WTC11 (cell line): Measurements from ENCODE around the gene GIMAP7. TPM values are rescaled to one million over a fixed set of nuclear protein-coding genes. Genes with fewer than 3 reads are reported as not detected.
"Not testable (repeated sequence)": the region's sequence is repeated elsewhere in the genome, so short reads cannot be mapped to it uniquely, and the experiment has no call there.

Experiments used
- ATAC-seq: fragments of 200-7000 bp; cut with Tn5 transposase; 2 replicates; pipeline ENCODE4 v1.10.0; 2021; ENCODE audit warnings: mild to moderate bottlenecking, moderate library complexity
- CTCF ChIA-PET: fragments of 300-600 bp; sonication (Branson Sonifier 250); formaldehyde crosslinking; loops from one replicate; lab custom pipeline; 2021; ENCODE audit warnings: antibody characterized with exemption; lab: Charles Lee
- POLR2A ChIA-PET: fragments of 350-600 bp; sonication (Branson Sonifier 250); formaldehyde crosslinking; loops from one replicate; lab custom pipeline; 2021; ENCODE audit warnings: antibody characterized with exemption; lab: Charles Lee
- DNase-seq: peaks from one replicate; pipeline ENCODE4 v3.0.0; 2021; ENCODE audit warnings: low spot score
- H3K27ac Mint-ChIP-seq: 2 replicates; pipeline ENCODE4 v1.8.0; 2021; ENCODE audit warnings: mixed read lengths
- H3K27me3 Mint-ChIP-seq: 2 replicates; pipeline ENCODE4 v1.8.0; 2021; ENCODE audit warnings: low read depth, mild to moderate bottlenecking, moderate library complexity, mixed read lengths
- H3K36me3 Mint-ChIP-seq: 2 replicates; pipeline ENCODE4 v1.8.0; 2021; ENCODE audit warnings: mixed read lengths
- H3K4me1 Mint-ChIP-seq: 2 replicates; pipeline ENCODE4 v1.8.0; 2022; ENCODE audit warnings: mixed read lengths
- H3K4me3 Mint-ChIP-seq: 2 replicates; pipeline ENCODE4 v1.8.0; 2021; ENCODE audit warnings: mild to moderate bottlenecking, moderate library complexity, mixed read lengths
- H3K9me3 Mint-ChIP-seq: 2 replicates; pipeline ENCODE4 v1.8.0; 2021; ENCODE audit warnings: mixed read lengths
- AR ChIP-seq: fragments of 250-450 bp; sonication (Bioruptor Pico); IDR thresholded peaks from 2 replicates; pipeline ENCODE4 v1.9.0; 2021; ENCODE audit warnings: mild to moderate bottlenecking
- ATF1 ChIP-seq: sonication (generic); formaldehyde crosslinking; IDR thresholded peaks from 2 replicates; pipeline ENCODE4 v1.8.1; 2023; ENCODE audit warnings: mild to moderate bottlenecking, moderate library complexity, missing genetic modification reagents
- ATF6 ChIP-seq: sonication (generic); formaldehyde crosslinking; IDR thresholded peaks from 2 replicates; pipeline ENCODE4 v1.8.1; 2023; ENCODE audit warnings: mild to moderate bottlenecking, missing genetic modification reagents
- CBFB ChIP-seq: sonication (generic); formaldehyde crosslinking; IDR thresholded peaks from 2 replicates; pipeline ENCODE4 v1.8.1; 2022; ENCODE audit warnings: mild to moderate bottlenecking, low read depth, missing genetic modification reagents
- FOXJ3 ChIP-seq: sonication (generic); formaldehyde crosslinking; IDR thresholded peaks from 2 replicates; pipeline ENCODE4 v1.9.0; 2021; ENCODE audit warnings: missing genetic modification reagents, mild to moderate bottlenecking, borderline replicate concordance
- GABPB1 ChIP-seq: sonication (generic); formaldehyde crosslinking; IDR thresholded peaks from 2 replicates; pipeline ENCODE4 v1.8.1; 2023; ENCODE audit warnings: mild to moderate bottlenecking, missing genetic modification reagents
- IRF1 ChIP-seq: sonication (generic); formaldehyde crosslinking; IDR thresholded peaks from 2 replicates; pipeline ENCODE4 v1.8.0; 2023; ENCODE audit warnings: missing genetic modification reagents
- KAT7 ChIP-seq: sonication (generic); formaldehyde crosslinking; IDR thresholded peaks from 2 replicates; pipeline ENCODE4 v1.8.1; 2023; ENCODE audit warnings: missing genetic modification reagents, mild to moderate bottlenecking, borderline replicate concordance
- PREB ChIP-seq: sonication (generic); formaldehyde crosslinking; IDR thresholded peaks from 2 replicates; pipeline ENCODE4 v1.8.1; 2022; ENCODE audit warnings: mild to moderate bottlenecking, missing genetic modification reagents, moderate library complexity, borderline replicate concordance
- SMAD3 ChIP-seq: sonication (generic); formaldehyde crosslinking; IDR thresholded peaks from 2 replicates; pipeline ENCODE4 v1.8.0; 2022; ENCODE audit warnings: missing genetic modification reagents, mild to moderate bottlenecking, borderline replicate concordance
- SOX15 ChIP-seq: fragments of 250-450 bp; sonication (Bioruptor Pico); IDR thresholded peaks from 2 replicates; pipeline ENCODE4 v1.9.0; 2021; ENCODE audit warnings: mild to moderate bottlenecking
- TCF7 ChIP-seq: sonication (generic); formaldehyde crosslinking; IDR thresholded peaks from 2 replicates; pipeline ENCODE4 v1.8.0; 2022; ENCODE audit warnings: mild to moderate bottlenecking, low read depth, missing genetic modification reagents, moderate library complexity
- ZNF138 ChIP-seq: sonication (generic); formaldehyde crosslinking; conservative IDR thresholded peaks from 2 replicates; pipeline ENCODE4 v1.8.1; 2022; ENCODE audit warnings: mild to moderate bottlenecking, moderate library complexity, missing genetic modification reagents
- ZNF263 ChIP-seq: sonication (generic); formaldehyde crosslinking; IDR thresholded peaks from 2 replicates; pipeline ENCODE4 v1.8.1; 2022; ENCODE audit warnings: low read depth, mild to moderate bottlenecking, moderate library complexity, missing genetic modification reagents
- total RNA-seq: library from RNA; stranded (reverse); gene quantifications from 3 replicates; pipeline ENCODE4 v1.2.3, GENCODE V29; 2021
- TF ChIP-seq, protein P1 (sequence below): fragments of 200-600 bp; IDR thresholded peaks from 2 replicates; pipeline ENCODE4 v1.8.0; 2022; ENCODE audit warnings: antibody characterized with exemption
- TF ChIP-seq, protein P2 (sequence below): sonication (generic); formaldehyde crosslinking; IDR thresholded peaks from 2 replicates; pipeline ENCODE4 v1.8.1; 2022; ENCODE audit warnings: low read depth, missing genetic modification reagents, borderline replicate concordance
- TF ChIP-seq, protein P3 (sequence below): sonication (generic); formaldehyde crosslinking; IDR thresholded peaks from 2 replicates; pipeline ENCODE4 v1.8.1; 2023; ENCODE audit warnings: mild to moderate bottlenecking, moderate library complexity, missing genetic modification reagents
- TF ChIP-seq, protein P4 (sequence below): fragments of 250-450 bp; sonication (Bioruptor Pico); IDR thresholded peaks from 2 replicates; pipeline ENCODE4 v1.9.0; 2021; ENCODE audit warnings: mild to moderate bottlenecking, borderline replicate concordance

GIMAP7 gene
- total RNA-seq, 1 experiment from 2014 or later, result 0.37 TPM

DNA sequence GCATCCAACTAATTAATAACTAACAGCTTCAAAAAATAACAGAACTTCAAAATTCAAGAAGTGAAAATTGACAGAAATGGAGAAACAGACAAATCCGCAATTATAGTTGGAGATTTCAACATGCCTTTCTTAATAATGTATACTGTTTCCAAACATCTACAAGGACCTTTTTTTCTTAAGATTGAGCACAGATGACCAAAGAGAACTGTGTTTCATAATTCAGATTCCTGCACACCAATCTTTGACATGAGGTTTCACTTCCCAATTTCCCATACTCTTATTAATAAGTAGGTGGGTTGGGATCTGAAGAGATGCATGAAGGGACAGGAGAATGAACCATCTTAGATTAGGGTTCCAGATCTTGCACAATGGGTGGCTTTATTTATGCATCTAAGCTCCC lies 24.9 kb upstream of the GIMAP7 start:
- TF ChIP-seq ATF1 (CRISPR knock-in tag), result no peak
- no peak for TF ChIP-seq CBFB (CRISPR knock-in tag)
- TF ChIP-seq FOXJ3 (CRISPR knock-in tag), result no peak
- TF ChIP-seq SOX15 (CRISPR knock-in tag), result no peak
- TF ChIP-seq KAT7 (CRISPR knock-in tag), result no peak
- TF ChIP-seq, protein P1, sequence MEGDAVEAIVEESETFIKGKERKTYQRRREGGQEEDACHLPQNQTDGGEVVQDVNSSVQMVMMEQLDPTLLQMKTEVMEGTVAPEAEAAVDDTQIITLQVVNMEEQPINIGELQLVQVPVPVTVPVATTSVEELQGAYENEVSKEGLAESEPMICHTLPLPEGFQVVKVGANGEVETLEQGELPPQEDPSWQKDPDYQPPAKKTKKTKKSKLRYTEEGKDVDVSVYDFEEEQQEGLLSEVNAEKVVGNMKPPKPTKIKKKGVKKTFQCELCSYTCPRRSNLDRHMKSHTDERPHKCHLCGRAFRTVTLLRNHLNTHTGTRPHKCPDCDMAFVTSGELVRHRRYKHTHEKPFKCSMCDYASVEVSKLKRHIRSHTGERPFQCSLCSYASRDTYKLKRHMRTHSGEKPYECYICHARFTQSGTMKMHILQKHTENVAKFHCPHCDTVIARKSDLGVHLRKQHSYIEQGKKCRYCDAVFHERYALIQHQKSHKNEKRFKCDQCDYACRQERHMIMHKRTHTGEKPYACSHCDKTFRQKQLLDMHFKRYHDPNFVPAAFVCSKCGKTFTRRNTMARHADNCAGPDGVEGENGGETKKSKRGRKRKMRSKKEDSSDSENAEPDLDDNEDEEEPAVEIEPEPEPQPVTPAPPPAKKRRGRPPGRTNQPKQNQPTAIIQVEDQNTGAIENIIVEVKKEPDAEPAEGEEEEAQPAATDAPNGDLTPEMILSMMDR, result no peak
- no peak for TF ChIP-seq PREB (CRISPR knock-in tag)
- TF ChIP-seq, protein P2, sequence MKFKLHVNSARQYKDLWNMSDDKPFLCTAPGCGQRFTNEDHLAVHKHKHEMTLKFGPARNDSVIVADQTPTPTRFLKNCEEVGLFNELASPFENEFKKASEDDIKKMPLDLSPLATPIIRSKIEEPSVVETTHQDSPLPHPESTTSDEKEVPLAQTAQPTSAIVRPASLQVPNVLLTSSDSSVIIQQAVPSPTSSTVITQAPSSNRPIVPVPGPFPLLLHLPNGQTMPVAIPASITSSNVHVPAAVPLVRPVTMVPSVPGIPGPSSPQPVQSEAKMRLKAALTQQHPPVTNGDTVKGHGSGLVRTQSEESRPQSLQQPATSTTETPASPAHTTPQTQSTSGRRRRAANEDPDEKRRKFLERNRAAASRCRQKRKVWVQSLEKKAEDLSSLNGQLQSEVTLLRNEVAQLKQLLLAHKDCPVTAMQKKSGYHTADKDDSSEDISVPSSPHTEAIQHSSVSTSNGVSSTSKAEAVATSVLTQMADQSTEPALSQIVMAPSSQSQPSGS, result no peak
- TF ChIP-seq, protein P3, sequence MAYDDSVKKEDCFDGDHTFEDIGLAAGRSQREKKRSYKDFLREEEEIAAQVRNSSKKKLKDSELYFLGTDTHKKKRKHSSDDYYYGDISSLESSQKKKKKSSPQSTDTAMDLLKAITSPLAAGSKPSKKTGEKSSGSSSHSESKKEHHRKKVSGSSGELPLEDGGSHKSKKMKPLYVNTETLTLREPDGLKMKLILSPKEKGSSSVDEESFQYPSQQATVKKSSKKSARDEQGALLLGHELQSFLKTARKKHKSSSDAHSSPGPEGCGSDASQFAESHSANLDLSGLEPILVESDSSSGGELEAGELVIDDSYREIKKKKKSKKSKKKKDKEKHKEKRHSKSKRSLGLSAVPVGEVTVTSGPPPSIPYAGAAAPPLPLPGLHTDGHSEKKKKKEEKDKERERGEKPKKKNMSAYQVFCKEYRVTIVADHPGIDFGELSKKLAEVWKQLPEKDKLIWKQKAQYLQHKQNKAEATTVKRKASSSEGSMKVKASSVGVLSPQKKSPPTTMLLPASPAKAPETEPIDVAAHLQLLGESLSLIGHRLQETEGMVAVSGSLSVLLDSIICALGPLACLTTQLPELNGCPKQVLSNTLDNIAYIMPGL (CRISPR knock-in tag), result no peak
- no peak for TF ChIP-seq SMAD3
- no peak for TF ChIP-seq GABPB1
- TF ChIP-seq ZNF263, result no peak
- no peak for TF ChIP-seq AR (CRISPR knock-in tag)
- no peak for TF ChIP-seq IRF1 (CRISPR knock-in tag)
- TF ChIP-seq TCF7, result no peak
- TF ChIP-seq ATF6 (CRISPR knock-in tag), result no peak
- TF ChIP-seq, protein P4, sequence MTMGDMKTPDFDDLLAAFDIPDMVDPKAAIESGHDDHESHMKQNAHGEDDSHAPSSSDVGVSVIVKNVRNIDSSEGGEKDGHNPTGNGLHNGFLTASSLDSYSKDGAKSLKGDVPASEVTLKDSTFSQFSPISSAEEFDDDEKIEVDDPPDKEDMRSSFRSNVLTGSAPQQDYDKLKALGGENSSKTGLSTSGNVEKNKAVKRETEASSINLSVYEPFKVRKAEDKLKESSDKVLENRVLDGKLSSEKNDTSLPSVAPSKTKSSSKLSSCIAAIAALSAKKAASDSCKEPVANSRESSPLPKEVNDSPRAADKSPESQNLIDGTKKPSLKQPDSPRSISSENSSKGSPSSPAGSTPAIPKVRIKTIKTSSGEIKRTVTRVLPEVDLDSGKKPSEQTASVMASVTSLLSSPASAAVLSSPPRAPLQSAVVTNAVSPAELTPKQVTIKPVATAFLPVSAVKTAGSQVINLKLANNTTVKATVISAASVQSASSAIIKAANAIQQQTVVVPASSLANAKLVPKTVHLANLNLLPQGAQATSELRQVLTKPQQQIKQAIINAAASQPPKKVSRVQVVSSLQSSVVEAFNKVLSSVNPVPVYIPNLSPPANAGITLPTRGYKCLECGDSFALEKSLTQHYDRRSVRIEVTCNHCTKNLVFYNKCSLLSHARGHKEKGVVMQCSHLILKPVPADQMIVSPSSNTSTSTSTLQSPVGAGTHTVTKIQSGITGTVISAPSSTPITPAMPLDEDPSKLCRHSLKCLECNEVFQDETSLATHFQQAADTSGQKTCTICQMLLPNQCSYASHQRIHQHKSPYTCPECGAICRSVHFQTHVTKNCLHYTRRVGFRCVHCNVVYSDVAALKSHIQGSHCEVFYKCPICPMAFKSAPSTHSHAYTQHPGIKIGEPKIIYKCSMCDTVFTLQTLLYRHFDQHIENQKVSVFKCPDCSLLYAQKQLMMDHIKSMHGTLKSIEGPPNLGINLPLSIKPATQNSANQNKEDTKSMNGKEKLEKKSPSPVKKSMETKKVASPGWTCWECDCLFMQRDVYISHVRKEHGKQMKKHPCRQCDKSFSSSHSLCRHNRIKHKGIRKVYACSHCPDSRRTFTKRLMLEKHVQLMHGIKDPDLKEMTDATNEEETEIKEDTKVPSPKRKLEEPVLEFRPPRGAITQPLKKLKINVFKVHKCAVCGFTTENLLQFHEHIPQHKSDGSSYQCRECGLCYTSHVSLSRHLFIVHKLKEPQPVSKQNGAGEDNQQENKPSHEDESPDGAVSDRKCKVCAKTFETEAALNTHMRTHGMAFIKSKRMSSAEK (CRISPR knock-in tag), result no peak
- TF ChIP-seq ZNF138 (CRISPR knock-in tag), result no peak
- H3K27me3 Mint-ChIP-seq, result peaks cover 30% of the 10 kb centered on the region
- H3K27ac Mint-ChIP-seq, result no peak overlapping the region
- ATAC-seq, result no peak
- no peak for DNase-seq
- ChIA-PET CTCF (no interaction called here), POLR2A (no interaction called here)
- peaks cover 13% of the 10 kb centered on the region; the same call in 1 of the 2 replicates for H3K9me3 Mint-ChIP-seq
- no peaks in the 10 kb centered on the region for H3K36me3 Mint-ChIP-seq
- no peak overlapping the region for H3K4me3 Mint-ChIP-seq
- H3K4me1 Mint-ChIP-seq, result no peaks in the 10 kb centered on the region

DNA sequence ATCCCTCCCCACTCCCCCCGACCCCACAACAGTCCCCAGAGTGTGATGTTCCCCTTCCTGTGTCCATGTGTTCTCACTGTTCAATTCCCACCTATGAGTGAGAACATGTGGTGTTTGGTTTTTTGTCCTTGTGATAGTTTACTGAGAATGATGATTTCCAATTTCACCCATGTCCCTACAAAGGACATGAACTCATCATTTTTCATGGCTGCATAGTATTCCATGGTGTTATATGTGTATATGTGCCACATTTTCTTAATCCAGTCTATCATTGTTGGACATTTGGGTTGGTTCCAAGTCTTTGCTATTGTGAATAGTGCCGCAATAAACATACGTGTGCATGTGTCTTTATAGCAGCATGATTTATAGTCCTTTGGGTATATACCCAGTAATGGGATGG lies 21.2 kb upstream of the GIMAP7 start:
- DNase-seq, H3K27ac Mint-ChIP-seq, ATAC-seq, CTCF ChIA-PET, H3K36me3 Mint-ChIP-seq, POLR2A ChIA-PET, H3K4me3 Mint-ChIP-seq, H3K4me1 Mint-ChIP-seq: not testable (repeated sequence)
- peaks cover 16% of the 10 kb centered on the region for H3K9me3 Mint-ChIP-seq
- H3K27me3 Mint-ChIP-seq, result peaks cover 38% of the 10 kb centered on the region
